ENCODE results near the gene DAB1. TPM values are rescaled to one million over a fixed set of nuclear protein-coding genes. Genes with fewer than 3 reads are reported as not detected.
"Not testable (repeated sequence)": the region's sequence is repeated elsewhere in the genome, so short reads cannot be mapped to it uniquely, and the experiment has no call there.

The DAB1 gene
- total RNA-seq, 1 donor from 2014 or later, result not detected

GRCh38 chr1:57089855-57090254 lies 334.0 kb downstream of the DAB1 start:
- Mint-ChIP-seq H3K27me3 (ENCODE audit: low read depth) (peaks cover 2% of the 10 kb centered on the region), H3K4me3 (ENCODE audit: unreplicated experiment) (no peak overlapping the region), H3K27ac (ENCODE audit: unreplicated experiment) (no peak overlapping the region), H3K4me1 (ENCODE audit: low read depth) (peaks cover 4% of the 10 kb centered on the region), H3K36me3 (ENCODE audit: low read depth) (no peaks in the 10 kb centered on the region), H3K9me3 (ENCODE audit: low read depth) (no peaks in the 10 kb centered on the region)
- no peak for TF ChIP-seq CTCF (IDR thresholded peaks at IDR 0.05)
- DNase-seq (ENCODE audit: low spot score), result no peak

GRCh38 chr1:57089221-57089620 lies 334.6 kb downstream of the DAB1 start:
- Mint-ChIP-seq H3K27ac (ENCODE audit: unreplicated experiment) (no peak overlapping the region), H3K4me1 (ENCODE audit: low read depth) (peaks cover 4% of the 10 kb centered on the region), H3K9me3 (ENCODE audit: low read depth) (no peaks in the 10 kb centered on the region), H3K36me3 (ENCODE audit: low read depth) (no peaks in the 10 kb centered on the region), H3K4me3 (ENCODE audit: unreplicated experiment) (no peak overlapping the region), H3K27me3 (ENCODE audit: low read depth) (peaks cover 2% of the 10 kb centered on the region)
- no peak for DNase-seq (ENCODE audit: low spot score)
- TF ChIP-seq CTCF (IDR thresholded peaks at IDR 0.05), result no peak

GRCh38 chr1:57088653-57089052 lies 335.2 kb downstream of the DAB1 start:
- Mint-ChIP-seq H3K4me1 (ENCODE audit: low read depth) (peaks cover 4% of the 10 kb centered on the region), H3K27me3 (ENCODE audit: low read depth) (peaks cover 2% of the 10 kb centered on the region), H3K27ac (ENCODE audit: unreplicated experiment) (no peak overlapping the region), H3K4me3 (ENCODE audit: unreplicated experiment) (no peak overlapping the region), H3K9me3 (ENCODE audit: low read depth) (no peaks in the 10 kb centered on the region), H3K36me3 (ENCODE audit: low read depth) (no peaks in the 10 kb centered on the region)
- DNase-seq (ENCODE audit: low spot score), result no peak
- TF ChIP-seq CTCF (IDR thresholded peaks at IDR 0.05), result no peak

- not testable (repeated sequence) for DNase-seq (ENCODE audit: low spot score); H3K4me1 Mint-ChIP-seq (ENCODE audit: low read depth)
Measured at GRCh38 chr1:57087660-57088059, 336.2 kb downstream of the DAB1 start.

GRCh38 chr1:57086154-57086553 lies 337.7 kb downstream of the DAB1 start:
- Mint-ChIP-seq H3K4me1 (ENCODE audit: low read depth) (peaks cover 8% of the 10 kb centered on the region), H3K9me3 (ENCODE audit: low read depth) (no peaks in the 10 kb centered on the region), H3K27me3 (ENCODE audit: low read depth) (peaks cover 2% of the 10 kb centered on the region), H3K4me3 (ENCODE audit: unreplicated experiment) (no peak overlapping the region), H3K27ac (ENCODE audit: unreplicated experiment) (no peak overlapping the region), H3K36me3 (ENCODE audit: low read depth) (no peaks in the 10 kb centered on the region)
- no peak for DNase-seq (ENCODE audit: low spot score)
- TF ChIP-seq CTCF (IDR thresholded peaks at IDR 0.05), result no peak

More at GRCh38 chr1:57087660-57088059, 336.2 kb downstream of the DAB1 start:
- H3K4me3 Mint-ChIP-seq (ENCODE audit: unreplicated experiment); H3K27me3 Mint-ChIP-seq (ENCODE audit: low read depth); H3K36me3 Mint-ChIP-seq (ENCODE audit: low read depth); H3K27ac Mint-ChIP-seq (ENCODE audit: unreplicated experiment); H3K9me3 Mint-ChIP-seq (ENCODE audit: low read depth): not testable (repeated sequence)

GRCh38 chr1:57084701-57085100 lies 339.2 kb downstream of the DAB1 start:
- TF ChIP-seq CTCF (IDR thresholded peaks at IDR 0.05), result no peak
- no peak for DNase-seq (ENCODE audit: low spot score)
- no peak overlapping the region for H3K4me3 Mint-ChIP-seq (ENCODE audit: unreplicated experiment)
- H3K36me3 Mint-ChIP-seq (ENCODE audit: low read depth), result no peaks in the 10 kb centered on the region
- H3K27ac Mint-ChIP-seq (ENCODE audit: unreplicated experiment), result no peak overlapping the region
- H3K4me1 Mint-ChIP-seq (ENCODE audit: low read depth), result peaks cover 8% of the 10 kb centered on the region
- H3K27me3 Mint-ChIP-seq (ENCODE audit: low read depth), result peaks cover 2% of the 10 kb centered on the region
- H3K9me3 Mint-ChIP-seq (ENCODE audit: low read depth), result no peaks in the 10 kb centered on the region
